IPS-20b (cell line): ENCODE results near the gene XKRX.

ENCODE experiments used
- H3K27ac ChIP-seq: one replicate; pipeline ENCODE4 v1.5.1; 2013; ENCODE audit warnings: low read length
- H3K27me3 ChIP-seq: 2 replicates; pipeline ENCODE4 v1.6.1; 2013; ENCODE audit warnings: mild to moderate bottlenecking, low read length, inconsistent platforms; ENCODE audit not compliant: insufficient read depth
- H3K36me3 ChIP-seq: 2 replicates; pipeline ENCODE4 v1.6.1; 2013; ENCODE audit warnings: low read depth, mild to moderate bottlenecking, inconsistent platforms, low read length, moderate library complexity; ENCODE audit not compliant: insufficient read depth
- H3K4me1 ChIP-seq: 2 replicates; pipeline ENCODE4 v1.6.1; 2013; ENCODE audit warnings: mild to moderate bottlenecking, control low read depth, inconsistent platforms, low read length, moderate library complexity; ENCODE audit not compliant: insufficient read depth
- H3K4me3 ChIP-seq: 2 replicates; pipeline ENCODE4 v1.5.1; 2013; ENCODE audit warnings: mild to moderate bottlenecking, low read length, inconsistent platforms
- H3K9ac ChIP-seq: 2 replicates; pipeline ENCODE4 v1.6.1; 2013; ENCODE audit warnings: low read depth, mild to moderate bottlenecking, inconsistent platforms, low read length, moderate library complexity
- H3K9me3 ChIP-seq: 2 replicates; pipeline ENCODE4 v1.6.1; 2013; ENCODE audit warnings: mild to moderate bottlenecking, low read depth, low read length, inconsistent platforms; ENCODE audit not compliant: insufficient read depth

Gene XKRX

DNA sequence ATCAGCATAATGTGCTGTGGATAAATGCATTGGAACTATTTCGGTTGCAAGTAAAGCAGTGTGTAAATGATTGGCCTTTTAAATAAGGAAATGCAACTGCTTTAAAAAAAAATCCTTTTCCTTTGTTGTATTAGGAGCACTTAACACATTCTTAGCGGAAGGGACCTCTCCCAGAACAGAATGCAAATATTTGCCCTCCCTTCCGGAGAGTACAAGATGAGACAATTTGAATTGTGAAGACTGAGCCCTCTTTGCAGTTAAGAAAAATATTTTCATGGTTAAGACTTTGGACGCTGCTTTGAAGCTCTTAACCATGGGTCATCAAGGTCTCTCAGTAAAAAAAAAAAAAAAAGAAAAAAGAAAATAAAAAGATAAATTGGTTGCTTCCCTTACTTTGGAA is 45.1 kb downstream of the XKRX start:
- Histone ChIP-seq H3K36me3 (no peaks in the 10 kb centered on the region), H3K27ac (no peak overlapping the region), H3K9me3 (no peaks in the 10 kb centered on the region), H3K4me3 (no peak overlapping the region), H3K4me1 (no peaks in the 10 kb centered on the region; the same call in 1 of the 2 replicates), H3K27me3 (no peaks in the 10 kb centered on the region), H3K9ac (no peak overlapping the region)

- Histone ChIP-seq H3K36me3 (no peaks in the 10 kb centered on the region), H3K9ac (no peak overlapping the region), H3K9me3 (no peaks in the 10 kb centered on the region), H3K27ac (no peak overlapping the region), H3K4me1 (no peaks in the 10 kb centered on the region; the same call in 1 of the 2 replicates), H3K27me3 (no peaks in the 10 kb centered on the region), H3K4me3 (no peak overlapping the region)
These were observed 48.3 kb downstream of the XKRX start for GRCh38 chrX:100880368-100880767.

GRCh38 chrX:100874325-100874724 is 54.4 kb downstream of the XKRX start, which contains the start of gene NOX1:
TSS of gene NOX1 (minus strand) at chrX:100874359. CDS start at chrX:100874139, 220 bp downstream.
- Histone ChIP-seq H3K4me3 (no peak within 1 kb of the TSS), H3K36me3 (no peaks in the 10 kb centered on the region), H3K9me3 (no peaks in the 10 kb centered on the region), H3K9ac (no peak within 1 kb of the TSS), H3K4me1 (no peaks in the 10 kb centered on the region), H3K27ac (no peak within 1 kb of the TSS), H3K27me3 (no peaks in the 10 kb centered on the region)

- no peak overlapping the region for H3K27ac ChIP-seq
These were observed 56.8 kb downstream of the XKRX start for GRCh38 chrX:100871594-100872560.

DNA sequence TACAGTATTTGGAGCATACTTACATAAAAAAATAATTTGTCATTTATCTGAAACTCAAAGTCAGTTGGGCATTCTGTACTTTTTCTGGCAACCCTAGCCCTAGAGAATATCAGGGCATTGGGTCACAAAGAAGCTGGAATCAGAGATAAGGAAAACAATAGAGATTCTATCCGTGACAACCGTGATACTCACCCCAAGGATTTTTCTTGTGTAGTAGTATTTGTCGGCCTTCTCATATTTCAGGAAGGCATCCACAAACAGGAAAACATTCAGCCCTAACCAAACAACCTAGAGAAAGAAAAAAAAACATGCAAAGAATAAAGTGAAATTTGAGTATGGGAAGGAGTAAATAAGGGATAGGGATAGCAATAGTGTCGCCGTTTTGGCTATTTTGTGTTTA is 58.2 kb downstream of the XKRX start:
- Histone ChIP-seq H3K36me3 (no peaks in the 10 kb centered on the region), H3K9me3 (no peaks in the 10 kb centered on the region), H3K9ac (no peak overlapping the region), H3K4me1 (no peaks in the 10 kb centered on the region), H3K4me3 (no peak overlapping the region), H3K27me3 (no peaks in the 10 kb centered on the region), H3K27ac (no peak overlapping the region)

More at GRCh38 chrX:100871594-100872560, 56.8 kb downstream of the XKRX start:
- Histone ChIP-seq H3K27me3 (no peaks in the 10 kb centered on the region), H3K4me1 (no peaks in the 10 kb centered on the region), H3K36me3 (no peaks in the 10 kb centered on the region), H3K9ac (no peak overlapping the region), H3K4me3 (no peak overlapping the region), H3K9me3 (no peaks in the 10 kb centered on the region)

DNA sequence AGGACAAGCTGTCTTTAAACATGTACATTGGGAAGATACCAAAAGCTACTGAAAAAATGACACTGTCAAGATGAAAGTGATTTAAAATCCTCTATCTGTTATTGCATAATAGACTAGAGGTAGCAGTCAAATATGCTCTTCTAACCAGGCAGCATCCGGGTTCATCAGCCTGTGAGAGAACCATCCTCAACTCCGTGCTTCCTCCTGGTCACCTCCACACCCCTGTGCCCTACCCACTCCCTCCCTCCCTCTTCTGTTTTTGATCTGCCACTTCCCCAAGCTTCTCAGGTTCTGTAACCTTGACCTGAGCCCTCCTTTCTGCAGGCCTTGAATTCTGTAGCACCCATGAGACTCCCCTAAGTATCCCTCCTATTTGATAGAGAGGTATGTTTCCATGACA is 60.4 kb downstream of the XKRX start:
- no peak overlapping the region for H3K27ac ChIP-seq
- H3K27me3 ChIP-seq = no peaks in the 10 kb centered on the region
- H3K9ac ChIP-seq = no peak overlapping the region
- H3K36me3 ChIP-seq = no peaks in the 10 kb centered on the region
- no peak overlapping the region for H3K4me3 ChIP-seq
- H3K4me1 ChIP-seq = no peaks in the 10 kb centered on the region
- H3K9me3 ChIP-seq = no peaks in the 10 kb centered on the region

GRCh38 chrX:100864657-100865391 is 63.9 kb downstream of the XKRX start:
- no peaks in the 10 kb centered on the region for H3K4me1 ChIP-seq
- no peak overlapping the region for H3K9ac ChIP-seq
- H3K4me3 ChIP-seq = no peak overlapping the region
- H3K27ac ChIP-seq = no peak overlapping the region
- H3K9me3 ChIP-seq = no peaks in the 10 kb centered on the region
- no peaks in the 10 kb centered on the region for H3K27me3 ChIP-seq
- H3K36me3 ChIP-seq = no peaks in the 10 kb centered on the region
